ENCODE data around the gene RNU6-8.

- no peak for TF ChIP-seq JUNB (IDR thresholded peaks at IDR 0.05)
- TF ChIP-seq FOXK2 (IDR thresholded peaks at IDR 0.05) = no peak
- no peak for TF ChIP-seq CREM (IDR thresholded peaks at IDR 0.05; ENCODE audit: low read depth)
- TF ChIP-seq ZSCAN29 (IDR thresholded peaks at IDR 0.05) = no peak
- TF ChIP-seq POLR2A (IDR thresholded peaks at IDR 0.05; ENCODE audit: low read depth, low read length) = no peak
- TF ChIP-seq MAX (IDR thresholded peaks at IDR 0.05; ENCODE audit: low read depth, low read length) = no peak
- no peak for TF ChIP-seq POLR2AphosphoS2 (IDR thresholded peaks at IDR 0.05; ENCODE audit: low read depth, low read length)
Measured at GRCh38 chr14:32167907-32168306, 35.2 kb downstream of the RNU6-8 start.

Measured in GM12878 (cell line).